ENCODE results near the gene AK8. TPM values are rescaled to one million over a fixed set of nuclear protein-coding genes. Genes with fewer than 3 reads are reported as not detected.

Gene AK8
- total and polyA plus RNA-seq, 2 experiments from 2014 or later = 0.14 to 0.78 TPM

GRCh38 chr9:132760057-132760456 is 118.0 kb downstream of the AK8 start:
- no peaks in the 10 kb centered on the region for H3K27me3 ChIP-seq (ENCODE audit: insufficient read depth)
- H2AFZ ChIP-seq = no peak overlapping the region
- Mint-ChIP-seq H3K4me1 (peaks cover 13% of the 10 kb centered on the region; the same call in 2 of the 3 replicates), H3K27me3 (ENCODE audit: insufficient read depth, low read depth, poor library complexity) (peaks cover 6% of the 10 kb centered on the region), H3K27ac (no peak overlapping the region), H3K9me3 (no peaks in the 10 kb centered on the region; the same call in 2 of the 3 replicates), H3K36me3 (ENCODE audit: low read depth) (no peaks in the 10 kb centered on the region), H3K4me3 (no peak overlapping the region)
- H3K79me2 ChIP-seq (replicated peaks; ENCODE audit: insufficient read depth) = no peaks in the 10 kb centered on the region
- H3K27ac ChIP-seq (ENCODE audit: low read depth) = no peak overlapping the region
- DNase-seq (ENCODE audit: low spot score) = no peak
- TF ChIP-seq EZH2phosphoT487 (IDR thresholded peaks at IDR 0.05; ENCODE audit: unreplicated experiment) (no peak), ZNF462 (CRISPR knock-in tag; IDR thresholded peaks at IDR 0.05) (no peak), NANOG (IDR thresholded peaks at IDR 0.05; ENCODE audit: borderline replicate concordance) (no peak), CREB1 (CRISPR knock-in tag; IDR thresholded peaks at IDR 0.05; ENCODE audit: low read depth) (no peak), ZNF114 (CRISPR knock-in tag; IDR thresholded peaks at IDR 0.05) (no peak), ZNF331 (CRISPR knock-in tag; IDR thresholded peaks at IDR 0.05; ENCODE audit: low read depth) (no peak), POLR2AphosphoS5 (IDR thresholded peaks at IDR 0.05; ENCODE audit: low read depth) (no peak)
- TF ChIP-seq, protein P1, sequence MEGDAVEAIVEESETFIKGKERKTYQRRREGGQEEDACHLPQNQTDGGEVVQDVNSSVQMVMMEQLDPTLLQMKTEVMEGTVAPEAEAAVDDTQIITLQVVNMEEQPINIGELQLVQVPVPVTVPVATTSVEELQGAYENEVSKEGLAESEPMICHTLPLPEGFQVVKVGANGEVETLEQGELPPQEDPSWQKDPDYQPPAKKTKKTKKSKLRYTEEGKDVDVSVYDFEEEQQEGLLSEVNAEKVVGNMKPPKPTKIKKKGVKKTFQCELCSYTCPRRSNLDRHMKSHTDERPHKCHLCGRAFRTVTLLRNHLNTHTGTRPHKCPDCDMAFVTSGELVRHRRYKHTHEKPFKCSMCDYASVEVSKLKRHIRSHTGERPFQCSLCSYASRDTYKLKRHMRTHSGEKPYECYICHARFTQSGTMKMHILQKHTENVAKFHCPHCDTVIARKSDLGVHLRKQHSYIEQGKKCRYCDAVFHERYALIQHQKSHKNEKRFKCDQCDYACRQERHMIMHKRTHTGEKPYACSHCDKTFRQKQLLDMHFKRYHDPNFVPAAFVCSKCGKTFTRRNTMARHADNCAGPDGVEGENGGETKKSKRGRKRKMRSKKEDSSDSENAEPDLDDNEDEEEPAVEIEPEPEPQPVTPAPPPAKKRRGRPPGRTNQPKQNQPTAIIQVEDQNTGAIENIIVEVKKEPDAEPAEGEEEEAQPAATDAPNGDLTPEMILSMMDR (conservative IDR thresholded peaks at IDR 0.05; ENCODE audit: low read depth in 2 of 2) = no peak
- H4K20me1 ChIP-seq (replicated peaks; ENCODE audit: insufficient read depth) = no peaks in the 10 kb centered on the region
- no peak for ATAC-seq
- no peaks in the 10 kb centered on the region for H3F3A ChIP-seq (replicated peaks; ENCODE audit: low read depth)
- H3K36me3 ChIP-seq (ENCODE audit: insufficient read depth) = no peaks in the 10 kb centered on the region
- no peak overlapping the region for H3K4me2 ChIP-seq
- no peak overlapping the region for H3K4me3 ChIP-seq
- no peaks in the 10 kb centered on the region for H3K9me2 ChIP-seq (ENCODE audit: insufficient read depth)
- H3K4me1 ChIP-seq (ENCODE audit: insufficient read depth) = peaks cover 8% of the 10 kb centered on the region; the same call in 1 of the 2 replicates

All from GM23338 (cell line).